Astrocyte (in vitro differentiated cells and primary cell): ENCODE measurements around the gene MGMT.

Experiments
- CTCF ChIP-seq: IDR thresholded peaks from 2 replicates; pipeline ENCODE4 v1.5.1; 2011; ENCODE audit warnings: low read depth, mild to moderate bottlenecking, inconsistent platforms, low read length, moderate library complexity; ENCODE audit not compliant: insufficient read depth
- EZH2 ChIP-seq: IDR thresholded peaks from 2 replicates; pipeline ENCODE4 v1.6.1; 2012; ENCODE audit warnings: mild to moderate bottlenecking, low read length, inconsistent platforms; ENCODE audit not compliant: insufficient read depth

DNA sequence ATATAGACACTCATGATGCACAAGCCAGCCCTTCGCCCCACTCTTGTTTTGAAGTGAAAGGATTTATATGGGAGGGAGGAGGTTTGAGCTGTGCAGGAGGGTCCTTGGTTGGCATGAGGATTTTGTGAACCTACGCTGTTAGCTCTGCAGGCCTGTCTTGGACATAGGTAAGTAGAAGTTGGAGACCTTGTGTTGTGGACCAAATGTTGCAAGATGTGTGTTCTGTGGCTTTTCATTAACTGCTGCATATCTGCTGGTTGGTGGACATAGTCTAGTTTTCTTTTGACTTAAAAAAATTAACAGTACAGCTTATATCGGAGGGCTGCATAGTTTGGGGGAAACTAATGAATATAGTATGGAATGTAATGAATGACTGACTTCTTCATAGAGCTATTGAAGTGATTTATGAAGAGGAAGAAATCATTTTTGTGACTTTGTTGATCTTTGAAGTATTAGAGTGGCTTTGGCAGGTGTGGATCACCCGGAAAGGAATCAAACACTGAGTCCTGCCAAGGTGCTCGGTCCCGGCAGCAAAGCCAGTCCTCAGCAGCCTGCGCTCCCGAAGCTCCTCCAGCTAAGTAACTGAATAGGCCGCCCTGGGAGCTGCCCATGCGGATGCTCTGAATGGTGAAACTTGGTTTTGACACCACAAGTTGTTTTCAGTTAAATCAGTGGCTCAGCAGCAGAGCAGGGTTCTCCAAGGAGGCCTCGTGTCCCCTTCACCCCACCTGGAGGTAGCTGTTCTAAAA lies 3.2 kb downstream of the MGMT start:
- TF ChIP-seq EZH2 (no peak), CTCF (no peak)
